KOPT-K1 (cell line): ENCODE data around the gene PCSK5.
A peak's percentile ranks its signal among the peaks of the same experiment; 100 is the strongest.

Source experiments
- H3K27ac ChIP-seq: fragments of 200-600 bp; sonication (generic); 2 replicates; pipeline ENCODE4 v1.5.1; 2016; ENCODE audit warnings: antibody characterized with exemption, mild to moderate bottlenecking, low read depth, low read length; ENCODE audit not compliant: poor library complexity, severe bottlenecking
- H3K36me3 ChIP-seq: fragments of 200-600 bp; sonication (generic); 2 replicates; pipeline ENCODE4 v1.5.1; 2017; ENCODE audit warnings: antibody characterized with exemption, mild to moderate bottlenecking, low read length, moderate library complexity; ENCODE audit not compliant: insufficient read depth
- H3K9me3 ChIP-seq: fragments of 200-600 bp; sonication (generic); 2 replicates; pipeline ENCODE4 v1.5.1; 2017; ENCODE audit warnings: antibody characterized with exemption, low read length, mild to moderate bottlenecking; ENCODE audit not compliant: insufficient read depth, poor library complexity, severe bottlenecking

Gene PCSK5

DNA sequence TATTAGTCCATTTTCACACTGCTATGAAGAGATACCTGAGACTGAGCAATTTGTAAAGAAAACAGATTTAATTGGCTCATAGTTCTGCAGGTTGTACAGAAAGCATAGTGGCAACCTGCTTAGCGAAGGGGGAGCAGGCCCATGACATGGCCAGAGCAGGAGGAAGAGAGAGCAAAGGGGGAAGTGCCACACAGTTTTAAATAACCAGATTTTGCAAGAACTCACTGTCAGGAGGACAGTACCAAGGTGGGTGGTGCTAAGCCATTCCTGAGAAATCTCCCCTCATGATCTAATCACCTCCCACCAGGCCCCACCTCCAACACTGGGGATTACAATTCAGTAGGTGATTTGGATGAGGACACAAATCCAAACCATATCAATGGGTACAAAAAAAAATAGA lies 16.8 kb upstream of the PCSK5 start:
- Histone ChIP-seq H3K9me3 (no peaks in the 10 kb centered on the region), H3K36me3 (no peaks in the 10 kb centered on the region), H3K27ac (no peak overlapping the region)

DNA sequence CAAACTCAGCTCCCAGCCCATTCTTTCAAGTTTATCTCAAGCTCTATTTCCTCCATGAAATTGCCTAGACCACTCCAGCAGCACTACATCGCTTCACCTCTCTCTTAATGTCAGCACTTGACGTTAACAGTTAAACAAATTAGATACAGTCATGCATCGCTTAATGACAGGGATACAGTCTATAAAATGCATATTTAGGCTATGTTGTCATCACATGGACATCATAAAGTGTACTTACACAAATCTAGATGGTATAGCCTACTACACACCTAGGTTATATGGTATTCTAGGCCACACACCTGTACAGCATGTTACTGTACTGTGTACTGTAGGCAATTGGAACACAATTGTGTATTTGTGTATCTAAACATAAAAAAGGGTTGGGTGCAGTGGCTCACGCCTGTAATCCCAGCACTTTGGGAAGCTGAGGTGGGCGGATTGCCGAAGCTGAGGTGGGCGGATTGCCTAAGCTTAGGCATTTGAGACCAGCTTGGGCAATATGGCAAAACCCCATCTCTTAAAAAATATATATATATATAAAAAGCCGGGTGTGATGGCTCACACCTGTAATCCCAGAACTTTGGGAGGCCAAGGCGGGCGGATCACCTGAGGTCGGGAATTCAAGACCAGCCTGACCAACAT lies 13.4 kb upstream of the PCSK5 start:
- Histone ChIP-seq H3K9me3 (no peaks in the 10 kb centered on the region), H3K36me3 (no peaks in the 10 kb centered on the region), H3K27ac (no peak overlapping the region)

DNA sequence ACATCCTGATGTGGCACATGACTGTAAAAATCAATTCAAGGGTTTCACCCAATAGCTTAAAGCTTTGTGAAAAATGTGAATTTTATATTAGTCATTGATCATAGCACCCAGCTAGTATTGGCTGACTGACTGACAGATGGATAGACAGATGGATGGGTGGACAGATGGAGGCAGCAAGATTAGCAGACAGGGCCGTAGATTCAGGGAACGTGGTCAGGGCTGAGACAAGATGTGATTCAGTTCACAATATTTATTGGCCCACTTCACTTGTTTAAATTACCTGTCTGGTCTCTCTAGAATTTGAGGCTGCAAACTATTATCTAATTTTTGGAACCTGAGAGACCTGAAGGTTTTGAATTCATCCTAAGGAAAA lies 12.0 kb upstream of the PCSK5 start:
- Histone ChIP-seq H3K36me3 (no peaks in the 10 kb centered on the region), H3K27ac (no peak overlapping the region), H3K9me3 (no peaks in the 10 kb centered on the region)

DNA sequence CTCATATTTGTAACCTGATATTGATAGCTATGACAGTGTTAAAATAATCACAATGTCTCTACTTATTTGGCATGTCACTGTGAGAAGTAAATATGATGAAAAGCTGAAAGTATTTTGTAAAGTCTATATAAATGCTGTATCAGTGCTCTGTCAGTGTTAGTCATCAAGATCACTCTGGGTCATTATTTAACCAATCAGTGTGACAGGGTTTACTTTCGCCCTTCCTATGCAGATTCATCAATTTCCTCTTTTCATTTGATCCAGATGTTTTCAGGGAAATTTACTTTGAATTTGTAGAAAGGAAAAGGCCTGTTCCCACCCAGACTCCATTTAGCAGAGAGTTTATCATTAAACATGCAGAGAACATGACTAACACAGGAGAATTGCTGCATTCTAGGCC lies 9.9 kb upstream of the PCSK5 start:
- Histone ChIP-seq H3K9me3 (no peaks in the 10 kb centered on the region), H3K27ac (no peak overlapping the region), H3K36me3 (no peaks in the 10 kb centered on the region)

DNA sequence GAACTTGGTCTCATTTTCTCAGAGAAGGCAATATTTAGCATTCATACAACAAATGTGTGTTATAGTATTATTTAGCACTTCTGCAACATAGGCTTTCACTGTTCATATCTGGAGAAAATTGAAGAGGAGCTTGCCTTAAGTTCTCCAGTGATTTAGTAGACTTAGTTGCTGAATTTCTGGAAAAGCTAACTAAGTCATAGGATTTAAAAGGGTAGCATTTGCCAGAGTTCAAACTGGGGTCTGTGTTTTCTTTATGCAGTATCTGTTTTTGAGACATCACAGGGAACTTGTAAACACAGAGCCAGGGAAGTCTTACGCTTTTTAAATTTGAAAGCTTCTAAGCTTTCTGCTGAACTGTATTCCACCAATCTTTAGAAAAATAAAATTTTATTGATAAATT lies 8.7 kb upstream of the PCSK5 start:
- no peaks in the 10 kb centered on the region for H3K36me3 ChIP-seq
- no peaks in the 10 kb centered on the region for H3K9me3 ChIP-seq
- H3K27ac ChIP-seq, result no peak overlapping the region

DNA sequence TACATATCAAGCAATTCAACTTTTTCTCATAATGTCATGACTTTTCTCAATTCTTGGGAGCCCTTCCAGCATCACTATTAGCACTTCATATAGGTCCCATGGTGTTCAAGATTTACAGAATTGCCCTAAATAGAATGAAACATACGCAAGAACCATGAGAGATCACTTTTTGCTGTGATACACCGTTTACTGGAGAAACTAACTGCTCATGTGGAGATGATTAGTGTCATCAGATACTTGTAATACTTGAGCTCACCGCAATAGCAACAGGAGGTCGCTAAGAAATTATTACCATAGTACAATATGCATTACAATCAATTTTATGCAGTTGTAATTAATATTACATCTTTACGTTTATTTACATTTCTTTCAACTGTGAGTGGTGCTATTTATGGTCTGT lies 4.8 kb upstream of the PCSK5 start:
- no peak overlapping the region for H3K27ac ChIP-seq
- H3K9me3 ChIP-seq, result no peaks in the 10 kb centered on the region
- H3K36me3 ChIP-seq, result no peaks in the 10 kb centered on the region

DNA sequence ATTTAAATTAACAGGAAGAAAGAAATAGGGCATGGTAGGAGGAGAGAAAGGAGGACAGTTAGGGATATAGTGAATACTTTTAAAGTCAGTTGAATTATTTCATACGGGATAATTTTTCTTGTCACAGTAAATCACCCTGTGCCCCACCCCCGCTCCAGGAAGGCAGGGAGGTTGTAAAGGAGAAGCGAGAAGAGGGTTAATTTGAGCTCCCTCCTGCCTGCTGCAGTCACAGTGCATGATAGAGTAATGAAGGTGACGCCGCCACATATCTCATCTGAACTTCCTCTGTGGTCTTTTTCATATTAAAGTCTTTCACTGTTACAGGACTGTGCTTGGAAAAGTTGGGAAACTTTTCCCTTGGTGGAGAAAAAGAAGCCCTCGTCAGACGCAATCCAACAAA lies 896 bp upstream of the PCSK5 start:
- Histone ChIP-seq H3K9me3 (no peaks in the 10 kb centered on the region), H3K36me3 (no peaks in the 10 kb centered on the region), H3K27ac (peak overlapping the region; percentile 57)

DNA sequence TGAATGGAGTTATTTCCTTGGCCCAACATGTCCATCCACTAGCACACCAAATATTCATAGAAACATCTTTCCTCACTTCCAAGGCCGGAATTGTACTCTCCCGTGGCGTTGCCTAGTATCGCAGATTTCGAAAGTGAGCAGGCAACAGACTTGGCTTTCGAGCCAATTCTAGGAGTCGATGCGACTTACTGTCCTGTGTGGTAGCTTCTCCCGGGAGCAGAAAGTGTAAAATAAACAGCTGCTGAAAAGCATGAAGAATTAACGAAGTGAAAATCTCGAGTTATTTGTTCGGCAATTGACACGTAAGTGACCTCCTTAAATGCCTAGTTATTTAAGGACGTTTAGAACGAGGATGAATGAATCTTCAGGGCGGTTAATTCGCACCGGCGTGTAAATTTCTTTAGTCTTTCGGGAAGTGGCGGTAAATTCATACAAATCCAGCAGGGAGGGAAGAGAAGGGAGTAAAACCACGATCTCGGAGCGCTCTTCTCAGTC lies 449 bp upstream of the PCSK5 start:
- Histone ChIP-seq H3K27ac (peak overlapping the region; percentile 57), H3K9me3 (no peaks in the 10 kb centered on the region), H3K36me3 (no peaks in the 10 kb centered on the region)

DNA sequence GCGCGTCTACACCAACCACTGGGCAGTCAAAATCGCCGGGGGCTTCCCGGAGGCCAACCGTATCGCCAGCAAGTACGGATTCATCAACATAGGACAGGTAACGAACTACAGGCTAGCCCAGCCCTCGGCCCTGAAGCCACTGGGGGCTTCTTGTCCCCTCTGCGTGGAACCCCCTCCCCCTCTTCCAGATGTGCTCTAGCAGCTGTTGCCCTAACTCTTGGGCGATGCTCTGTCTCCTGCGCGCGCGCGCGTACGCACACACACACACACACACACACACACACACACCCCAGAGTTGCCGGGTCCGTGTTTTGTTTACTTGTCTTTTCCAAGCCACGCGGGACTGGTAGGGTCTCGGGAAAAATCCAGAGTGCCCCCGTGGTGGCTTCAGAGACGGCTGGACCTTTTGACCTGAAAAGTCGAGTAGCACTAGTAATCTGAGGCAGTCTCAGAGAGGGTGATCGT lies 836 bp downstream of the PCSK5 start:
- Histone ChIP-seq H3K36me3 (no peaks in the 10 kb centered on the region), H3K27ac (peak overlapping the region; percentile 57), H3K9me3 (no peaks in the 10 kb centered on the region)

DNA sequence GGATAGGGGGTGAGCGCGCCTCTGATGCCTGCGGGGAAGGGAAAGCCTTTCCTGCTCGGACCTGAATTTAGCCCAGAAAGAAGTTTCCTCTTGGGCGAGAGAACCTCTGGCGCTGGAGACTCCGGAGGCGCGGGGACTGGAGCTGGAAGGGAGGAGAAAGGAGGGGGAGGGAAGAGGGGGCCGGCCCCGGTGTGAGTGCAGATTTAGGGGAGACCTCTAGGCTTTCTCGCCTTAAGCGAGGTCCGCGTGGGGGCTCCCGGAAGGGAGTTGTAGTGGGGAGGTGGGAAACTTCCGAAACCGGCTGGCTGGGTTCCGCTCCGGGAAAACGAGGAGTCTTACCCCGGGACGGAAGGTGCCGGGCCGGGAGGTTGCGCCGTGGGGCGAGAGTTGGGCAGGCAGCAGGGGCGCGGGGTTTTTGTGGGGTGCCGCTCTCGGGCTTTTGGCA lies 1.3 kb downstream of the PCSK5 start:
- no peaks in the 10 kb centered on the region for H3K9me3 ChIP-seq
- no peaks in the 10 kb centered on the region for H3K36me3 ChIP-seq
- no peak overlapping the region for H3K27ac ChIP-seq

DNA sequence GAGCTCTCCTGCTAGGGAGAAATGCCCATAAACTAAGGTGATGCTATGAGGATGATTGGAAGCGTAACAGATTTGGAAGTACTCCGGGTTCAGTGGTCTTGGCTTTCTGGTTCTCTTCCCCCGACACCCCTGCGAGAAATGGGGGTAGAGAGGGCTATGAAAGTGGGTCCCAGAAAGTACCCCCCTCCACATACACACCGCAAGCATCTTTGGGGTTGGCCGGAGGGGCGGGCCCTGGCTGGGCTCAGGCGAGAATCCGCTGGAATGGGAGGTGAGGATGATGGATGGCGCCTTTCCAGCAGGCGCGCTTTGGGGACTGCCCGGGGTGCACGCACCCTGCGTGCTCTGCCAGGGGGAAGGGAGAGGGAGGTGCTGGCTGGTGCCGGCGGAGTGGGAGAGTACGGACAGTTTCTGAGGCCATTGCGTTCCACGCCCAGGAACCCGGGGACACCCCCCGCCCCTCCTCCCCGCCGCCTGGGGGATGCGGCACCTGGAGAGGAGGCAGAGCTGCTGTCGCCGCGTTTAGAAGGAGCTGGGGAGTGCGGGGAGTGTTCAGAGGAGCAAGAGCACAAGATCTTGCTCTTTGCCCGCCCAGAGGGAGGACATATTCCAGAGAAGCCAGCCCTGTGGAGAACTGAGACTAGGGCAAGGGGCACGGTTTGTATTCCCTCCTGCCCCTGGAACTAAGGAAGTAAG lies 1.9 kb downstream of the PCSK5 start:
- H3K9me3 ChIP-seq, result no peaks in the 10 kb centered on the region
- H3K27ac ChIP-seq, result no peak overlapping the region
- H3K36me3 ChIP-seq, result no peaks in the 10 kb centered on the region

DNA sequence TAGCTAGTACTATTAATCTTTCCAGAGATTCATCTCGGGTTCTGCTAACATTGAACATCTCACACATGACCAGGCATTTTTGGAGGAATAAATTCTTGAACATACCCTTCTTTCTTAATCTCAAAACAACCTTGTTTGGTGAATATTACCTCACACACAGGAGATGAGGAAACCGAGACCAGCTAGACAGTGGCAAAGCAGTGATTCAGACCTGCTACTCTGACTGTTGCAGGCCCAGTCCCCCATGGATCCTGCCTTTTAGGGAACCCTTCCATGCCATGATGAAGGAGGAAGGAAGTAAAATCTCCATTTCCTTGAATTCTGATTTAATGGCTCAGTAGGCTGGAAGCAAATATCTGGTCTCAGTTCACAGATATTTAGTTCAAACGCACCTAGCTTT lies 2.6 kb downstream of the PCSK5 start:
- no peaks in the 10 kb centered on the region for H3K9me3 ChIP-seq

DNA sequence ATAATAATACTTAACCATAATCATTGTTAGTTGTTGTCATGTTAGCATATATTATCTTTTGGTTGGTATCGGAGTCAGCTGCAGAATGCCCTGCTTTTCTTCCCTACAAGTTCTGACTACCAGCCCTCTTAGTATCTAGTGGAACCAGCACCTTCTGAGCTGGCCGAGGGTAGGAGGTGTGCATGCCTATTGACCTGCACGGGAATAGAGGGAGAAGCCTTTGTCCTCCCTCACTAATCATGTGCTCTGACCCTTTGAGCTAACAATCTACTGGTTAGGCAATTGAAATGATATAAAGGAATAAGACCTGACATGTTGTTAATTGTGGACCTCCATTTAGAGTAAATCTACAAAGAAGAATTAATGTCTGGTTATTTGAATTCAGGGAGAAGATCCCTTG lies 4.1 kb downstream of the PCSK5 start:
- H3K9me3 ChIP-seq, result no peaks in the 10 kb centered on the region
- no peaks in the 10 kb centered on the region for H3K36me3 ChIP-seq
- H3K27ac ChIP-seq, result no peak overlapping the region

More for the DNA sequence above, 2.6 kb downstream of the PCSK5 start:
- Histone ChIP-seq H3K27ac (no peak overlapping the region), H3K36me3 (no peaks in the 10 kb centered on the region)

DNA sequence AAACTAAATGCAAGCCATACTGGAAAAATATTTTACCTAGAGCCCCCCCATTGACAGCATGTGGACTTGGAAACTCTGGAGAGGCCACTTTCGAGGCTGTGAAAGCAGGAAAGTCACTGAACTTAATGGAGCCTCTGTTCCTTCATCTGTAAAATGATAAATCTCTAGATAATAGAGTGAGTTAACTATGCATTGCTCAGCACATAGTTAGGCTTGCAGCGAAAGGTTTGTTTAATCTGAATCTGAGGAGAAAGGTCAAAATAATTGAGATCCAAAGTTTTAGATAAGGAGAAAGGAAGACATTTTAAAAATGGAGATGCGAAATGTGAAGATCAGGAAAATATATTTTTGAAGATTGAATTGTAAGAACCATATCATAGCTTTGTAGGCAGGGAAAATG lies 4.6 kb downstream of the PCSK5 start:
- H3K36me3 ChIP-seq, result no peaks in the 10 kb centered on the region
- H3K27ac ChIP-seq, result no peak overlapping the region
- no peaks in the 10 kb centered on the region for H3K9me3 ChIP-seq

DNA sequence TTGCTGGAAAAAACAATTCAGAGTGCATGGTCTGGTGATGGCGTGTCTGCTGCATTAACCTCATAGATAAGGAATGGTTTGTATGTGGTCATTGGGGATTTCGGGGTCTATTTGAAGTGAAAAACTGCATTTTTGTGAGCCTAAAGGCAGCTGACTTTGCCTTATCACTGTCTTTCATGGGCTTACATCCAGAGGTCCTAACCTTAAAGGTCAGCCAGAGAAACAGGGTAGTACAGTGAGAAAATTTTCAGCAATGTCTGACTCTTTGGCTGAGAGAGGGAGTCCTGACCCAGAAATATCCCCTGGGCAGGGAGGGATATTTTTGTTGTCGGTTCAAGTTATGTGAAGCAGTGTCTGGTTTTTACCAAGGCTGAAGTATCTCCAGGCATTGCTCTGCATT lies 5.7 kb downstream of the PCSK5 start:
- Histone ChIP-seq H3K36me3 (no peaks in the 10 kb centered on the region), H3K9me3 (no peaks in the 10 kb centered on the region), H3K27ac (no peak overlapping the region)
